ENCODE results near the gene BEND7.

- TF ChIP-seq POLR2A (IDR thresholded peaks at IDR 0.05; ENCODE audit: low read length), result no peak
- no peak for TF ChIP-seq GATA1 (IDR thresholded peaks at IDR 0.05; ENCODE audit: low read depth, low read length)
These were observed 45.1 kb upstream of the BEND7 start for GRCh38 chr10:13573960-13574359.

Data from erythroblast (primary cell).